Ishikawa (cell line): ENCODE measurements around the gene CDV3.
A peak's percentile ranks its signal among the peaks of the same experiment; 100 is the strongest.

Experiments used
- CEBPB ChIP-seq: IDR thresholded peaks from 2 replicates; pipeline ENCODE4 v1.6.1; 2012
- CREB1 ChIP-seq: IDR thresholded peaks from 2 replicates; pipeline ENCODE4 v1.6.1; 2012; ENCODE audit warnings: low read depth
- EGR1 ChIP-seq: IDR thresholded peaks from 2 replicates; pipeline ENCODE4 v1.6.1; 2012
- EP300 ChIP-seq: IDR thresholded peaks from 2 replicates; pipeline ENCODE4 v1.6.1; 2012; ENCODE audit warnings: borderline replicate concordance
- FOXM1 ChIP-seq: IDR thresholded peaks from 2 replicates; pipeline ENCODE4 v1.6.1; 2012; ENCODE audit warnings: low read depth, borderline replicate concordance
- NFIC ChIP-seq: IDR thresholded peaks from 2 replicates; pipeline ENCODE4 v1.6.1; 2012
- RAD21 ChIP-seq: IDR thresholded peaks from 2 replicates; pipeline ENCODE4 v1.6.1; 2012; ENCODE audit warnings: low read depth
- TAF1 ChIP-seq: IDR thresholded peaks from 2 replicates; pipeline ENCODE4 v1.6.1; 2012; ENCODE audit warnings: low read depth, mild to moderate bottlenecking
- TCF12 ChIP-seq: IDR thresholded peaks from 2 replicates; pipeline ENCODE4 v1.6.1; 2012; ENCODE audit warnings: low read depth
- TEAD4 ChIP-seq: IDR thresholded peaks from 2 replicates; pipeline ENCODE4 v1.6.1; 2012
- YY1 ChIP-seq: IDR thresholded peaks from 2 replicates; pipeline ENCODE4 v1.6.1; 2012; ENCODE audit warnings: low read depth
- ZBTB7A ChIP-seq: IDR thresholded peaks from 2 replicates; pipeline ENCODE4 v1.6.1; 2012; ENCODE audit warnings: low read depth
- TF ChIP-seq, protein P1 (sequence below): IDR thresholded peaks from 2 replicates; pipeline ENCODE4 v1.6.1; 2012; ENCODE audit warnings: low read depth, mild to moderate bottlenecking
- TF ChIP-seq, protein P2 (sequence below): IDR thresholded peaks from 2 replicates; pipeline ENCODE4 v1.6.1; 2012
- TF ChIP-seq, protein P3 (sequence below): IDR thresholded peaks from 2 replicates; pipeline ENCODE4 v1.6.1; 2012

CDV3 gene

DNA sequence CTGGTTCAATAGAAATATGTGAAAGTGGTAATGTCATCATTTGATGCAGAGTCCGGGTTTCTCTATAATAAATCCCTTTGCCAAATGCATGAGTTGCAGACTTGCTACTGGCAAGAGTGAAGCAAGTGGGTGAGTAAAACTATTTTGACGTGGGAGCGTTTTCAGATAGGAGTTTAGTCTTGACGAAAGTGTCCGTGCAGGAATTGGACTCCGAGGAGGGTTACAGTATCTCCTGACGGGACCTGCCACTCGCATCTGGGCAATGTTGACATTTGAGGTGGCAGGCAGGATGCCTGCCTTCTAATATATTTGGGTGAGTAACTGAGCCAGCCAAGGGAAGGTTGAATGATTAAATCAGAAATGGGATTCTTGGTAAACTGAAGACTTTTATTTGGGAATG is 16.0 kb downstream of the CDV3 start:
- TF ChIP-seq TCF12, result no peak
- no peak for TF ChIP-seq EGR1
- TF ChIP-seq NFIC, result no peak
- TF ChIP-seq, protein P1, sequence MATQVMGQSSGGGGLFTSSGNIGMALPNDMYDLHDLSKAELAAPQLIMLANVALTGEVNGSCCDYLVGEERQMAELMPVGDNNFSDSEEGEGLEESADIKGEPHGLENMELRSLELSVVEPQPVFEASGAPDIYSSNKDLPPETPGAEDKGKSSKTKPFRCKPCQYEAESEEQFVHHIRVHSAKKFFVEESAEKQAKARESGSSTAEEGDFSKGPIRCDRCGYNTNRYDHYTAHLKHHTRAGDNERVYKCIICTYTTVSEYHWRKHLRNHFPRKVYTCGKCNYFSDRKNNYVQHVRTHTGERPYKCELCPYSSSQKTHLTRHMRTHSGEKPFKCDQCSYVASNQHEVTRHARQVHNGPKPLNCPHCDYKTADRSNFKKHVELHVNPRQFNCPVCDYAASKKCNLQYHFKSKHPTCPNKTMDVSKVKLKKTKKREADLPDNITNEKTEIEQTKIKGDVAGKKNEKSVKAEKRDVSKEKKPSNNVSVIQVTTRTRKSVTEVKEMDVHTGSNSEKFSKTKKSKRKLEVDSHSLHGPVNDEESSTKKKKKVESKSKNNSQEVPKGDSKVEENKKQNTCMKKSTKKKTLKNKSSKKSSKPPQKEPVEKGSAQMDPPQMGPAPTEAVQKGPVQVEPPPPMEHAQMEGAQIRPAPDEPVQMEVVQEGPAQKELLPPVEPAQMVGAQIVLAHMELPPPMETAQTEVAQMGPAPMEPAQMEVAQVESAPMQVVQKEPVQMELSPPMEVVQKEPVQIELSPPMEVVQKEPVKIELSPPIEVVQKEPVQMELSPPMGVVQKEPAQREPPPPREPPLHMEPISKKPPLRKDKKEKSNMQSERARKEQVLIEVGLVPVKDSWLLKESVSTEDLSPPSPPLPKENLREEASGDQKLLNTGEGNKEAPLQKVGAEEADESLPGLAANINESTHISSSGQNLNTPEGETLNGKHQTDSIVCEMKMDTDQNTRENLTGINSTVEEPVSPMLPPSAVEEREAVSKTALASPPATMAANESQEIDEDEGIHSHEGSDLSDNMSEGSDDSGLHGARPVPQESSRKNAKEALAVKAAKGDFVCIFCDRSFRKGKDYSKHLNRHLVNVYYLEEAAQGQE, result no peak
- TF ChIP-seq ZBTB7A, result no peak
- TF ChIP-seq EP300, result no peak
- TF ChIP-seq CEBPB, result no peak
- TF ChIP-seq, protein P2, sequence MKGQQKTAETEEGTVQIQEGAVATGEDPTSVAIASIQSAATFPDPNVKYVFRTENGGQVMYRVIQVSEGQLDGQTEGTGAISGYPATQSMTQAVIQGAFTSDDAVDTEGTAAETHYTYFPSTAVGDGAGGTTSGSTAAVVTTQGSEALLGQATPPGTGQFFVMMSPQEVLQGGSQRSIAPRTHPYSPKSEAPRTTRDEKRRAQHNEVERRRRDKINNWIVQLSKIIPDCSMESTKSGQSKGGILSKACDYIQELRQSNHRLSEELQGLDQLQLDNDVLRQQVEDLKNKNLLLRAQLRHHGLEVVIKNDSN, result no peak
- no peak for TF ChIP-seq CREB1
- no peak for TF ChIP-seq YY1
- TF ChIP-seq, protein P3, sequence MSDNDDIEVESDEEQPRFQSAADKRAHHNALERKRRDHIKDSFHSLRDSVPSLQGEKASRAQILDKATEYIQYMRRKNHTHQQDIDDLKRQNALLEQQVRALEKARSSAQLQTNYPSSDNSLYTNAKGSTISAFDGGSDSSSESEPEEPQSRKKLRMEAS, result no peak
- TF ChIP-seq RAD21, result no peak
- TF ChIP-seq FOXM1, result no peak
- no peak for TF ChIP-seq TAF1
- no peak for TF ChIP-seq TEAD4

DNA sequence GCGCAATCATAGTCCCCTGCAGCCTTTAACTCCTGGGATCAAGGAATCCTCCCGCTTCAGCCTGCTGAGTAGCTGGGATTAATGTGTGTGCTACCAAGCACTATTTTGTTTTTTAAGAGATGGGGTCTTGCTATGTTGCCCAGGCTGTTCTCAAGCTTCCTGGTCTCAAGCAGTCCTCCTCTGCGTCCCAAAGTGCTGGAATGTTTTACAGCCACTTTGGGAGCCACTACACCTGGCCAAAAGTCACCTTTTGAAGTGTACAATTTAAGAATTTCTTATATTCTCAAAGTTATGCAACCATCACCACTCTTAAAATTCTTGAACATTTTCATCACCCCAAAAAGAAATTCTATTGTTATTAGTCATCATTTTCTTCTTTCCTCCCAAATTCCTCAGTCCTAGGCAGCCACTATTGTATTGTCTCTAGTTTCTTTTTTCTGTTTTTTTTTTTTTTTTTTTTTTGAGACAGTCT is 17.8 kb downstream of the CDV3 start:
- TF ChIP-seq, protein P1, result no peak
- 0 out of 2 replicates have a peak, but pooled peaks have one; percentile 28 for TF ChIP-seq YY1
- TF ChIP-seq CREB1, result no peak
- TF ChIP-seq ZBTB7A, result no peak
- no peak for TF ChIP-seq TAF1
- peak; percentile 43; the same call in 1 of the 2 replicates for TF ChIP-seq NFIC
- TF ChIP-seq RAD21, result no peak
- peak; percentile 35; the same call in 1 of the 2 replicates for TF ChIP-seq EP300
- TF ChIP-seq CEBPB, result peak; percentile 81
- no peak for TF ChIP-seq EGR1
- no peak for TF ChIP-seq TCF12
- TF ChIP-seq, protein P2, result no peak
- TF ChIP-seq TEAD4, result peak; percentile 82
- TF ChIP-seq, protein P3, result no peak
- 0 out of 2 replicates have a peak, but pooled peaks have one; percentile 23 for TF ChIP-seq FOXM1

DNA sequence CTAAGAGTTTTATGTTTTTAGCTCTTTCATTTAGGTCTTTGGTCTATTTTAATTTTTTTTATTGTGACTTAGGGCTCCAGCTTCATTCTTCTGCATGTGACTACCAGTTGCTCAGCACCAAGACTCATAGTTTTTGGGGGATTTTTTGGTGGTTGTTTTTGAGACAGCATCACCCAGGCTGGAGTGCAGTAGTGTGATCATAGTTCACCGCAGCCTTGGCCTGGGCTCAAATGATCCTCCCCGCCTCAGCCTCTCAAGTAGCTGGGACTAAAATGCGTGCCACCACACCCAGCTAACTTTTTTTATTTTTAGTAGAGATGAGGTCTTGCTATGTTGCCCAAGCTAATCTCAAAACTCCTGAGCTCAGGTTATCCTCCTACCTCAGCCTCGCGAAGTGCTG is 19.4 kb downstream of the CDV3 start:
- no peak for TF ChIP-seq YY1
- TF ChIP-seq TAF1, result no peak
- TF ChIP-seq EP300, result no peak
- TF ChIP-seq EGR1, result no peak
- TF ChIP-seq, protein P2, result no peak
- TF ChIP-seq, protein P3, result no peak
- TF ChIP-seq ZBTB7A, result no peak
- TF ChIP-seq CEBPB, result no peak
- TF ChIP-seq RAD21, result no peak
- no peak for TF ChIP-seq NFIC
- no peak for TF ChIP-seq TEAD4
- TF ChIP-seq, protein P1, result no peak
